ENCODE measurements around the gene BRINP3.

- TF ChIP-seq, protein P1, sequence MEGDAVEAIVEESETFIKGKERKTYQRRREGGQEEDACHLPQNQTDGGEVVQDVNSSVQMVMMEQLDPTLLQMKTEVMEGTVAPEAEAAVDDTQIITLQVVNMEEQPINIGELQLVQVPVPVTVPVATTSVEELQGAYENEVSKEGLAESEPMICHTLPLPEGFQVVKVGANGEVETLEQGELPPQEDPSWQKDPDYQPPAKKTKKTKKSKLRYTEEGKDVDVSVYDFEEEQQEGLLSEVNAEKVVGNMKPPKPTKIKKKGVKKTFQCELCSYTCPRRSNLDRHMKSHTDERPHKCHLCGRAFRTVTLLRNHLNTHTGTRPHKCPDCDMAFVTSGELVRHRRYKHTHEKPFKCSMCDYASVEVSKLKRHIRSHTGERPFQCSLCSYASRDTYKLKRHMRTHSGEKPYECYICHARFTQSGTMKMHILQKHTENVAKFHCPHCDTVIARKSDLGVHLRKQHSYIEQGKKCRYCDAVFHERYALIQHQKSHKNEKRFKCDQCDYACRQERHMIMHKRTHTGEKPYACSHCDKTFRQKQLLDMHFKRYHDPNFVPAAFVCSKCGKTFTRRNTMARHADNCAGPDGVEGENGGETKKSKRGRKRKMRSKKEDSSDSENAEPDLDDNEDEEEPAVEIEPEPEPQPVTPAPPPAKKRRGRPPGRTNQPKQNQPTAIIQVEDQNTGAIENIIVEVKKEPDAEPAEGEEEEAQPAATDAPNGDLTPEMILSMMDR (IDR thresholded peaks at IDR 0.05; ENCODE audit: low read length): no peak
- no peak for TF ChIP-seq EZH2 (IDR thresholded peaks at IDR 0.05; ENCODE audit: borderline replicate concordance, low read length)
Observed at GRCh38 chr1:190104961-190105360, 372.7 kb downstream of the BRINP3 start.
